Measurements from ENCODE around the gene EGR2. TPM values are rescaled to one million over a fixed set of nuclear protein-coding genes. Genes with fewer than 3 reads are reported as not detected.

EGR2 gene
- total RNA-seq, 1 donor from 2014 or later = 1.2 TPM

GRCh38 chr10:62796896-62797295 is 19.3 kb downstream of the EGR2 start:
- TF ChIP-seq CTCF (IDR thresholded peaks at IDR 0.05; ENCODE audit: unreplicated experiment) = no peak
- no peaks in the 10 kb centered on the region for H3K9me3 Mint-ChIP-seq (ENCODE audit: unreplicated experiment)
- DNase-seq (ENCODE audit: low spot score) = no peak
- H3K4me3 Mint-ChIP-seq (ENCODE audit: unreplicated experiment) = no peak overlapping the region
- peaks cover 1% of the 10 kb centered on the region for H3K27me3 Mint-ChIP-seq (ENCODE audit: unreplicated experiment)
- no peak overlapping the region for H3K27ac Mint-ChIP-seq (ENCODE audit: unreplicated experiment)
- no peaks in the 10 kb centered on the region for H3K4me1 Mint-ChIP-seq (ENCODE audit: unreplicated experiment)
- H3K36me3 Mint-ChIP-seq (ENCODE audit: low read depth, unreplicated experiment) = no peaks in the 10 kb centered on the region

DNA sequence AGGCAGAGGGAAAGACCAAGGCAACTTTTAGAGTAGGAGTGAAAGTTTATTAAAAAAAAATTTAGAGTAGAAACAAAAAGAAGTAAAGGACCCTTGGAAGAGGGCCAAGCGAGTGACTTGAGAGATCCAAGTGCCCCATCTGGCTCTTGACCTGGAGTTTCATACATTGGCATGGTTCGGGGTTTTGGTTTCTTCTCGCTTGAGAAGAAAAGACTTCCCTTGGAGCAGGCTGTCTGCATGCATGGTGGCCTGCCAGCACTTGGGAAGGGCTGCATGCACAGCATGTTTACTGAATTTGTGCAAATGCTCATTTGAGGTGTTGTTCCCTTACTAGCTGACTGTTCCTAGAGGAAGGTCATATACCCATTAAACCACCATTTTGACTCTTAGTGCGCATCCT is 20.4 kb downstream of the EGR2 start:
- no peak overlapping the region for H3K4me3 Mint-ChIP-seq (ENCODE audit: unreplicated experiment)
- peaks cover 6% of the 10 kb centered on the region for H3K4me1 Mint-ChIP-seq (ENCODE audit: unreplicated experiment)
- DNase-seq (ENCODE audit: low spot score) = no peak
- H3K27me3 Mint-ChIP-seq (ENCODE audit: unreplicated experiment) = peaks cover 1% of the 10 kb centered on the region
- TF ChIP-seq CTCF (IDR thresholded peaks at IDR 0.05; ENCODE audit: unreplicated experiment) = no peak
- no peaks in the 10 kb centered on the region for H3K36me3 Mint-ChIP-seq (ENCODE audit: low read depth, unreplicated experiment)
- no peaks in the 10 kb centered on the region for H3K9me3 Mint-ChIP-seq (ENCODE audit: unreplicated experiment)
- no peak overlapping the region for H3K27ac Mint-ChIP-seq (ENCODE audit: unreplicated experiment)

DNA sequence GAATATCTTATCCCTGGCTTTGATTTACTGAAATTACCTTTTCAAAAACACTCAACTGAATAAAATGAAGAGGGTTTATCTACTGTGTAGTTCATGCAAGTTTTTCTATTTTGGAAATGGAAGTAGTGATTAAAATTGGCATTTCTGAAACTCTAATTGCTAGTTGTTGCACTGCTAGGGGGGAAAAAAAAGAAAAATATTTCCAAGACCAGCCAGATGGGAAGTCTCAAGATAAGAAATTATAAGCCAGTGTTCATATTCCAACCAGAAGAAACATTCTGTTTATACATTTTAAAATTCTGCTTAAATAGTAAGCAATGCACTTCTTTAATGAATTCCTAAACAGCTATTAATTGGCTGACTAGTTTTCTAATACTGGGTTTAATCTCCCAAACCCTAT is 21.1 kb downstream of the EGR2 start:
- Mint-ChIP-seq H3K27ac (ENCODE audit: unreplicated experiment) (no peak overlapping the region), H3K9me3 (ENCODE audit: unreplicated experiment) (no peaks in the 10 kb centered on the region), H3K4me3 (ENCODE audit: unreplicated experiment) (no peak overlapping the region), H3K36me3 (ENCODE audit: low read depth, unreplicated experiment) (no peaks in the 10 kb centered on the region), H3K4me1 (ENCODE audit: unreplicated experiment) (peaks cover 7% of the 10 kb centered on the region), H3K27me3 (ENCODE audit: unreplicated experiment) (peaks cover 1% of the 10 kb centered on the region)
- DNase-seq (ENCODE audit: low spot score) = no peak
- no peak for TF ChIP-seq CTCF (IDR thresholded peaks at IDR 0.05; ENCODE audit: unreplicated experiment)

GRCh38 chr10:62794306-62794705 is 21.9 kb downstream of the EGR2 start:
- H3K9me3 Mint-ChIP-seq (ENCODE audit: unreplicated experiment) = no peaks in the 10 kb centered on the region
- DNase-seq (ENCODE audit: low spot score) = no peak
- peaks cover 14% of the 10 kb centered on the region for H3K4me1 Mint-ChIP-seq (ENCODE audit: unreplicated experiment)
- no peak overlapping the region for H3K4me3 Mint-ChIP-seq (ENCODE audit: unreplicated experiment)
- no peaks in the 10 kb centered on the region for H3K36me3 Mint-ChIP-seq (ENCODE audit: low read depth, unreplicated experiment)
- TF ChIP-seq CTCF (IDR thresholded peaks at IDR 0.05; ENCODE audit: unreplicated experiment) = no peak
- peaks cover 1% of the 10 kb centered on the region for H3K27me3 Mint-ChIP-seq (ENCODE audit: unreplicated experiment)
- no peak overlapping the region for H3K27ac Mint-ChIP-seq (ENCODE audit: unreplicated experiment)

GRCh38 chr10:62792261-62792660 is 23.9 kb downstream of the EGR2 start:
- DNase-seq (ENCODE audit: low spot score) = no peak
- peaks cover 1% of the 10 kb centered on the region for H3K27me3 Mint-ChIP-seq (ENCODE audit: unreplicated experiment)
- no peak overlapping the region for H3K4me3 Mint-ChIP-seq (ENCODE audit: unreplicated experiment)
- H3K4me1 Mint-ChIP-seq (ENCODE audit: unreplicated experiment) = peaks cover 18% of the 10 kb centered on the region
- TF ChIP-seq CTCF (IDR thresholded peaks at IDR 0.05; ENCODE audit: unreplicated experiment) = no peak
- H3K36me3 Mint-ChIP-seq (ENCODE audit: low read depth, unreplicated experiment) = no peaks in the 10 kb centered on the region
- no peak overlapping the region for H3K27ac Mint-ChIP-seq (ENCODE audit: unreplicated experiment)
- H3K9me3 Mint-ChIP-seq (ENCODE audit: unreplicated experiment) = no peaks in the 10 kb centered on the region
